OCI-LY1 (cell line): ENCODE measurements around the gene AIFM3.

Source experiments
- EZH2 ChIP-seq: fragments of 200-600 bp; sonication (generic), shearing (Covaris generic); IDR thresholded peaks from 2 replicates; pipeline ENCODE4 v1.8.0; 2017; ENCODE audit warnings: borderline replicate concordance, mixed run types, mild to moderate bottlenecking, antibody characterized with exemption, low read length, moderate library complexity, mixed read lengths
- TF ChIP-seq, protein P1 (sequence below): fragments of 200-600 bp; sonication (generic), shearing (Covaris generic); IDR thresholded peaks from 2 replicates; pipeline ENCODE4 v1.5.1; 2017; ENCODE audit warnings: mild to moderate bottlenecking, antibody characterized with exemption, low read length, moderate library complexity, mixed read lengths

DNA sequence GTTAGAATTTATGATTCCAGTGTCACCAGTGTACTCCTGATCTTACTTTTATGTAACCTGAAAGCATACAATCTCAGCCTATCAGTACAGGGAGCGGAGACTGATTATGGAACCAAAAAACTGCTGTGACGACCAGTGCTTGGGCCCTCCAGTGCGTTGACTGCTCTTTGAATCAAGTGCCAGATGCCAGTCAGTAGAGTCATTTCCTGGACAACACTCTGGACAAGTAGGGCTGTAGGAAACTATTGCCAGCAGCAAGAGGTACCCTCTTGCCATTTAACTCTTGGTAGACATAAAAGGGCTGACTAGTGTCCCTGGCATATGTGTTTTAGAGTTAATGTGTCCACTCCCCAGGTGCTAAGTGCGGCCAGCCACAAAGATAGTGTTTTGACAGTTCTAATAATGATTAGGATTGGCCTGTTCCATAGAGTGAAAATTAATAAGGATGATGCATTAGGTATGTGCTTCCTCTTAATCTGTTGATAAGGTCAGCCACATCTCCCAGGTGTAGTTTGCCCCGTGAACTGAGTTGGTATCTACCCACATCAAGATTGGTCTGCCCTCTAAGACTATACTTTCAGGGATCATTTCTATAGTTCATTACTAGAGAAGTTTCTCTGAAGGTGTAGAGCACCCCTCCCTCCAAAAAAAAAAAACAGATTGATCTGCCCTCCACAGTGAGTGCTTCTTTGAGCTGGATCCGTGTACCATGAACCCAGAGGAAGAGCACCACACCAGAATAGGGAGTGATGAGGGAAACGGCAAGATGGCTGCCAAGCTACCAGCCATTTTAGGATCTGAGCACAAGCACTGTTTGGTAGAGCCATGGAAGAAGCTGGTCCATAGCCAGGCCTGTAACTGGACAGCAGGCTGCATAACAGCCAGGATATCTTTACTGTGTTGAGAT lies 20.7 kb upstream of the AIFM3 start:
- TF ChIP-seq, protein P1, sequence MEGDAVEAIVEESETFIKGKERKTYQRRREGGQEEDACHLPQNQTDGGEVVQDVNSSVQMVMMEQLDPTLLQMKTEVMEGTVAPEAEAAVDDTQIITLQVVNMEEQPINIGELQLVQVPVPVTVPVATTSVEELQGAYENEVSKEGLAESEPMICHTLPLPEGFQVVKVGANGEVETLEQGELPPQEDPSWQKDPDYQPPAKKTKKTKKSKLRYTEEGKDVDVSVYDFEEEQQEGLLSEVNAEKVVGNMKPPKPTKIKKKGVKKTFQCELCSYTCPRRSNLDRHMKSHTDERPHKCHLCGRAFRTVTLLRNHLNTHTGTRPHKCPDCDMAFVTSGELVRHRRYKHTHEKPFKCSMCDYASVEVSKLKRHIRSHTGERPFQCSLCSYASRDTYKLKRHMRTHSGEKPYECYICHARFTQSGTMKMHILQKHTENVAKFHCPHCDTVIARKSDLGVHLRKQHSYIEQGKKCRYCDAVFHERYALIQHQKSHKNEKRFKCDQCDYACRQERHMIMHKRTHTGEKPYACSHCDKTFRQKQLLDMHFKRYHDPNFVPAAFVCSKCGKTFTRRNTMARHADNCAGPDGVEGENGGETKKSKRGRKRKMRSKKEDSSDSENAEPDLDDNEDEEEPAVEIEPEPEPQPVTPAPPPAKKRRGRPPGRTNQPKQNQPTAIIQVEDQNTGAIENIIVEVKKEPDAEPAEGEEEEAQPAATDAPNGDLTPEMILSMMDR, result no peak
- TF ChIP-seq EZH2, result no peak
